GM12891 (cell line): ENCODE measurements around the gene GFI1.

ENCODE experiments used
- POLR2A ChIP-seq: IDR thresholded peaks from 2 replicates; pipeline ENCODE4 v1.6.1; 2011; ENCODE audit warnings: low read depth, low read length, control low read depth
- POLR2AphosphoS5 ChIP-seq: IDR thresholded peaks from 2 replicates; pipeline ENCODE4 v1.6.1; 2011; ENCODE audit warnings: low read depth, low read length, control low read depth
- POU2F2 ChIP-seq: IDR thresholded peaks from 2 replicates; pipeline ENCODE4 v1.6.1; 2011; ENCODE audit warnings: low read depth, mild to moderate bottlenecking, control low read depth, low read length, moderate library complexity
- TAF1 ChIP-seq: IDR thresholded peaks from 2 replicates; pipeline ENCODE4 v1.6.1; 2011; ENCODE audit warnings: low read depth, low read length, control low read depth

GRCh38 chr1:92465256-92465647, 21.5 kb downstream of the GFI1 start:
- TF ChIP-seq POLR2AphosphoS5 (no peak), POLR2A (no peak), TAF1 (no peak), POU2F2 (no peak)
